WERI-Rb-1 (cell line): ENCODE measurements around the gene IQUB.
"Not testable (repeated sequence)": the region's sequence is repeated elsewhere in the genome, so short reads cannot be mapped to it uniquely, and the experiment has no call there.

Source experiments
- DNase-seq: peaks from one replicate; pipeline ENCODE4 v3.0.0-alpha.2; 2020
- H3K27ac ChIP-seq: fragments of 250-450 bp; sonication (Bioruptor Pico); 2 replicates; pipeline ENCODE4 v1.5.1; 2020; ENCODE audit warnings: mild to moderate bottlenecking, moderate library complexity
- H3K27me3 ChIP-seq: fragments of 250-450 bp; sonication (Bioruptor Pico); 2 replicates; pipeline ENCODE4 v1.5.1; 2021; ENCODE audit warnings: mild to moderate bottlenecking, low read depth, moderate library complexity; ENCODE audit not compliant: insufficient read depth, severe bottlenecking
- H3K36me3 ChIP-seq: fragments of 250-450 bp; sonication (Bioruptor Pico); 2 replicates; pipeline ENCODE4 v1.5.1; 2020; ENCODE audit warnings: mild to moderate bottlenecking, moderate library complexity
- H3K4me3 ChIP-seq: 2 replicates; pipeline ENCODE4 v1.5.1; 2011; ENCODE audit warnings: low read depth, mild to moderate bottlenecking, control low read depth, low read length
- H3K9me3 ChIP-seq: fragments of 250-450 bp; sonication (Bioruptor Pico); 2 replicates; pipeline ENCODE4 v1.5.1; 2021; ENCODE audit warnings: mild to moderate bottlenecking, moderate library complexity; ENCODE audit not compliant: severe bottlenecking
- TF ChIP-seq, protein P1 (sequence below): IDR thresholded peaks from 2 replicates; pipeline ENCODE4 v1.5.1; 2011; ENCODE audit warnings: low read depth, mild to moderate bottlenecking, control low read depth, inconsistent platforms, low read length

Gene IQUB

DNA sequence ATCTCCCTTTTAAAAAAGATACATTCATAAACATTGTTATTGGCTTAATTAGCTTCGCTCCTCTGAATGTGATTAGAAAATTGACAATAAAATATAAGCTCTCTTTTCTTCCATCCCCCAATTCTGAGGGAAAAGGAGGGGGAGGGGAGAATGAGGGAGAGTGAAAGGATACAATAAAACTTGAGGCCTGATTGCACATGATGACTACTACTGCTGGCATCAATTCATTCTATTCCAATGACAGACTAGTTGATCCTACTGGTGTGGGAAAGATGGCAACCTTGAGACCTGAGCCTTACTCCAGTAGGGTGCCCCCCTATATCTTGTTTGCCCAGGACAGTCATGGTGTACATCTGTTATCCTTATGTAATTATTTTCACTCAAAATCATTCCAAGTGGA lies 4.5 kb upstream of the IQUB start:
- H3K4me3 ChIP-seq, result no peak overlapping the region
- no peak overlapping the region for H3K27ac ChIP-seq
- no peak for DNase-seq

DNA sequence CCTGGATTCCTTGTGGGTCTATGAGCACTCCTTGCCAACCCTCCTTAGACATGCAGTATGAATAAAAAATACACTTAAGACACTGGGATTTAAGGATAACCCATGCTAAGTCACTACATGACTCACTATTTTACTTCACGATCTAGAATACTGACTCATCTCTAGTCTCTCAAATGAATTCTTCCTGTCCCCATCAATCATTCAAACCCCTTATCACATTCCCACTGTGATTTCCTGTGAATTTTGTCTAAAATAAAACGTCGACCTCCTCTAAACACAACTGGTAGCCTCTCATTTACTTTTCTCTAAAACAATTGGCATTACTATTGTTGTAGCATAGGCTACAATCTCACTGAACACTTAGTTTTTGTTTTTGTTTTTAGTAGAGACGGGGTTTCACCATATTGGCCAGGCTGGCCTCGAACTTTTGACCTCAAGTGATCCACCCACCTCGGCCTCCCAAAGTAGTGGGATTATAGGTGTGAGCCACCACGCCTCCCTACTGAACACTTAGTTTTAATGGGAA lies 3.9 kb upstream of the IQUB start:
- Histone ChIP-seq H3K36me3 (no peaks in the 10 kb centered on the region), H3K27ac (no peak overlapping the region), H3K4me3 (no peak overlapping the region), H3K9me3 (no peaks in the 10 kb centered on the region), H3K27me3 (peaks cover 3% of the 10 kb centered on the region)
- DNase-seq, result no peak
- TF ChIP-seq, protein P1, sequence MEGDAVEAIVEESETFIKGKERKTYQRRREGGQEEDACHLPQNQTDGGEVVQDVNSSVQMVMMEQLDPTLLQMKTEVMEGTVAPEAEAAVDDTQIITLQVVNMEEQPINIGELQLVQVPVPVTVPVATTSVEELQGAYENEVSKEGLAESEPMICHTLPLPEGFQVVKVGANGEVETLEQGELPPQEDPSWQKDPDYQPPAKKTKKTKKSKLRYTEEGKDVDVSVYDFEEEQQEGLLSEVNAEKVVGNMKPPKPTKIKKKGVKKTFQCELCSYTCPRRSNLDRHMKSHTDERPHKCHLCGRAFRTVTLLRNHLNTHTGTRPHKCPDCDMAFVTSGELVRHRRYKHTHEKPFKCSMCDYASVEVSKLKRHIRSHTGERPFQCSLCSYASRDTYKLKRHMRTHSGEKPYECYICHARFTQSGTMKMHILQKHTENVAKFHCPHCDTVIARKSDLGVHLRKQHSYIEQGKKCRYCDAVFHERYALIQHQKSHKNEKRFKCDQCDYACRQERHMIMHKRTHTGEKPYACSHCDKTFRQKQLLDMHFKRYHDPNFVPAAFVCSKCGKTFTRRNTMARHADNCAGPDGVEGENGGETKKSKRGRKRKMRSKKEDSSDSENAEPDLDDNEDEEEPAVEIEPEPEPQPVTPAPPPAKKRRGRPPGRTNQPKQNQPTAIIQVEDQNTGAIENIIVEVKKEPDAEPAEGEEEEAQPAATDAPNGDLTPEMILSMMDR, result no peak

More for the DNA sequence above, 4.5 kb upstream of the IQUB start:
- TF ChIP-seq, protein P1, result no peak
- peaks cover 4% of the 10 kb centered on the region; the same call in 1 of the 2 replicates for H3K36me3 ChIP-seq
- no peaks in the 10 kb centered on the region for H3K27me3 ChIP-seq
- H3K9me3 ChIP-seq, result no peaks in the 10 kb centered on the region

DNA sequence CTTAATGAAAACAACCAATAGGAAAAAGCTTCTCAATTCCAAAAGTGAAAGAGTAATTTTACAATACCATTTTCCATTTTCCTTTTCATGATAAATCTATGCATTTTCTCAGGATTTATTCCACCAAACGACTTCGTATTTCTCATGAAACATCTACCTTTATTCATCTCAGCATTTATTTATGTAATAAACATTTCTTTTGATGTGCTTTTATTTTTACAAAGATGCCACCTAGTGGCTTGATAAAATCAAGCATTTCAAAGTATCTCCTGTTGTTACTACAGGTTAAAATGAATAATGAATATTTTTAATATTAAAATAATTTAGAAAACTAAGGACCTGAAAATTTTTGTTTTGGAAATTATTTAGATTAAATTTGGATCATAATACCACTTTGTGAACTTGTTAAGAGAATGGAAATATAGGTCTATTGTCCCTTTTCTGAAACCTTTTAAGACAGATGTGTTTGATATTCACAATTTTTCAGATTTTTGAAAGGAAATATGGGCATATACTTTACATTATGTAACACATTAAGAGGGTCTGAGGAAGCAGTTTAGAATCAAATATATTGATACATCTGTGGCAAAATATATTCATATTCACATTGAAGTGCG lies 2.7 kb upstream of the IQUB start:
- Histone ChIP-seq H3K27ac (no peak overlapping the region), H3K27me3 (peaks cover 5% of the 10 kb centered on the region), H3K36me3 (no peaks in the 10 kb centered on the region), H3K4me3 (no peak overlapping the region), H3K9me3 (no peaks in the 10 kb centered on the region)
- DNase-seq, result no peak
- TF ChIP-seq, protein P1, result no peak

DNA sequence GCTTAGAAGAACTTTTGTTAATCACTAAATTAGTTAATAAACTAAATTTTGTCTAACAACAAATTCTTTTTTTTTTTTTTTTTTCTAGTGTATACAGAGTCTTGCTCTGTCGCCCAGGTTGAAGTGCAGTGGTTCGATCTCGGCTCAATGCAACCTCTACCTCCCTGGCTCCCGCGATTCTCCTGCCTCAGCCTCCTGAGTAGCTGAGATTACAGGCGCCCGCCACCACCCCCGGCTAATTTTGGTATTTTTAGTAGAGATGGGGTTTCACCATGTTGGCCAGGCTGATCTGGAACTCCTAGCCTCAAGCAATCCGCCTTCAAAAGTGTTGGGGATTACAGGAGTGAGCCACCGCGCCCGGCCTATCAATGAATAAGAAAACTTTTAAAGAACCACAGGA lies 1.1 kb upstream of the IQUB start:
- peaks cover 5% of the 10 kb centered on the region for H3K27me3 ChIP-seq
- no peak for DNase-seq
- H3K27ac ChIP-seq, result no peak overlapping the region
- peak overlapping the region; percentile 87 for H3K4me3 ChIP-seq
- H3K9me3 ChIP-seq, result no peaks in the 10 kb centered on the region
- H3K36me3 ChIP-seq, result no peaks in the 10 kb centered on the region
- TF ChIP-seq, protein P1, result no peak

DNA sequence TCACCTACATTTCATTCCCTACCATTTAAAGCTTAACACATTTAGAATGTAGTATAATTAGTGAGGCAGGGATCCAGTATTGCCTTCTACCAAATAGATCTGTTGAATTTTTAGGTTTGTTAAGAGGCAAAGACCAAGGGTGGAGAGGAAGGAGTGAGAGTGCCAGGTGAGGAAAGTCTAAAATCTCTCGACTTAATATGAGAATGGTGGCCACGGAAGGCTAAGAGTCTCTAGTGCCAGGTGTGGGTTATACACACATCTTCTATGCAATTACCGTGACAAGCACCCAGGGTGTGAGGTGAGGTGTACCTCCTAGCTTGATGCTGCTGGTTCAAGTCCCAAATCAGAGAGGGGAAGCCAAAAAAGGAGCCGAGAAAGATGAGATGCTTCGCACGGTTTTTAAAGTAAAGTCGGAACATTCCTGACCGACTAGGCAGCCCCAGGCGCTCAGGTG lies 439 bp downstream of the IQUB start:
- Histone ChIP-seq H3K36me3 (no peaks in the 10 kb centered on the region), H3K4me3 (peak overlapping the region; percentile 87), H3K27ac (no peak overlapping the region), H3K27me3 (peaks cover 5% of the 10 kb centered on the region), H3K9me3 (no peaks in the 10 kb centered on the region)
- no peak for DNase-seq
- TF ChIP-seq, protein P1, result no peak

DNA sequence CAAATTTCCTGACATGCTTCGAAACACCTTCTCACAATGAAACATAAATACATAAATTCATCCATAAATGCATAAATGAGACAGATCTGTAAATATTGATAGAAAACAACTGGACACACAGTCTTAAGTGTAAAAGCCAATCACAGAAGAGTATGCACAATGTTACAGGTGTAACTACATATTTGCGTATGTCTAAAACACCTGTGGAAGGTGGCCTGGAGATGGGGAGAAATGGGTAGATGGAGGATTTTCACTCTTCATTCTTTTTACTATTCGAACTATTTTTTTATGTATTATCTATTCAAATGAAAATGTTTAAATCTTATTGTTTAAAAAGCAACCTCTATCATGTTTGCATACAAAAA lies 860 bp downstream of the IQUB start:
- Histone ChIP-seq H3K4me3 (peak overlapping the region; percentile 87; the same call in 1 of the 2 replicates), H3K27me3 (peaks cover 5% of the 10 kb centered on the region), H3K9me3 (no peaks in the 10 kb centered on the region), H3K36me3 (no peaks in the 10 kb centered on the region), H3K27ac (no peak overlapping the region)
- TF ChIP-seq, protein P1, result no peak
- no peak for DNase-seq

DNA sequence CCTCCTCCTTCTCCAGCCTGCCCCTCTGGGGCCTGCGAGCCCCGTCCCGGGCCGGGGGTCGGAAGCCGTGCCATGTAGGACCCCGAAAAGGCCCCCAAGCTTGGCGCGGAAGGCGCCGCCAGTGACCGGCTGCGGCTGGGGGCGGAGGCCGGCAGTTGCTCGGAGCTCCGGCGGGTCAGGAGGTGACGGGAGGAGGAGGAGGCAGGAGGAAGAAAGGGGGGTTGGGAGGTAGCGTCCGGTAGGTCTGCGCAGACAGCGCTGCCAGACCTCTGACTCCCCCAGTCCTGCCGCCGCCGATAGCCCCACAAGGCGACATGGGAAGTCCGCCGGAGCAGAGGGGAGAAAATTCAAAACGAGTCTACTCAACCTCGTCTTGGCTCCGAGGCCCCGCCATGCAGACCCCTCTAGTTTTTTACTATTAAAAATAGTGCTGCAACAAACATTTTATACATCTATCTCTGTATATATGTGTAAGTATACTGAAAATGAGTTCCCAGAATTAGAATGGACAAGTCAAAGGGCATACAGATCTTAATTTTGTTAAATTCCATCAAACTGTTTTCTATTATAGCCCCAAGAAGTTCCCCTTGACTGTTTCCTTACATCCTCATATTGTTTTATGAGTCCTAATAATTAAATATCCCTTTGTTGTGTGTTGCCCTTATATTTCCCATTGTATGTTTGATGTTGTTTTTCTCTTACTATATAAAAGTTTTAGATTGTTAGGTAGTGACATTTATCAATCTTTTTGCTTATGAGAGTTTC lies 1.4 kb downstream of the IQUB start:
- not testable (repeated sequence) for H3K27ac ChIP-seq, DNase-seq, H3K36me3 ChIP-seq, H3K9me3 ChIP-seq, H3K27me3 ChIP-seq
- peak overlapping the region; percentile 27 for H3K4me3 ChIP-seq

DNA sequence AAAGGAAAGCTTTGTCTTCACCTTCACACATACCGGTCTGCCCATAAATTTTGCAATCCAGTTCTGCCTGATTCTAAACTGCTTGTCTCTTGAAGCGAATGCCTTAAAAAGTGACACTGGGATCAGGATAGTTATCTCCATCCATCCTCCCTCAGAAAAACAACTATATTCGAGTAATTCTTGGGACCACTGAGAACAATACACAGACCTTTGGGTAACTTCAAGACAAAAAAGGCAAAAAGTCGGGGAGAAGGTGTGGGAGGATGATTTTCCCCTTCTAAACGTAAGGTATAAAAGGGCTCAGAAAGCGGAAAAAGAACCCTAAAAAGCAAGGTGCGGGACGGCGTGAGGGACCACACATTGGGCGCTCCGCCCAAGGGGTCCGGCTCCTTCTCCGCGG lies 2.1 kb downstream of the IQUB start:
- H3K4me3 ChIP-seq, H3K27me3 ChIP-seq, H3K9me3 ChIP-seq, DNase-seq, H3K27ac ChIP-seq, H3K36me3 ChIP-seq: not testable (repeated sequence)
